ENCODE data around the gene WDR1.

WDR1 gene

GRCh38 chr4:10097906-10098779 is 18.5 kb downstream of the WDR1 start:
- no peak for DNase-seq (ENCODE audit: low spot score)

DNA sequence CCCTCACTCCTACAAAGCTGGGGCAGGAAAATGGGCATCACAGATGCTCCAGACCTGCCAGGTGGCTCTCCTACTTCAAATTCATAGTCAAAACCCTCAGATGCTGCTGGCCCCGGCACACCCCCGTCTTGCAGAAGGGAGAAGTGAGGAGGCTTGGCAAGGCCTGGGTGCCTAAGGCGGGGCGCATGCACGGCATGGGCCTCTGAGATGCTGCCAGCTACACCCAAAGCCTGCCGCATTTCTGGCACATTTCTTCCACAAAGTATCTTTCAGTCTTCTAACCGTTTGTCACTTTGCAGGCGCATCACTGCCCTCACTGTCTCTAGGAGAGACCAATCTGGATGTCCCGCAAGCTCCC is 19.6 kb downstream of the WDR1 start:
- no peak for DNase-seq (ENCODE audit: low spot score)

DNA sequence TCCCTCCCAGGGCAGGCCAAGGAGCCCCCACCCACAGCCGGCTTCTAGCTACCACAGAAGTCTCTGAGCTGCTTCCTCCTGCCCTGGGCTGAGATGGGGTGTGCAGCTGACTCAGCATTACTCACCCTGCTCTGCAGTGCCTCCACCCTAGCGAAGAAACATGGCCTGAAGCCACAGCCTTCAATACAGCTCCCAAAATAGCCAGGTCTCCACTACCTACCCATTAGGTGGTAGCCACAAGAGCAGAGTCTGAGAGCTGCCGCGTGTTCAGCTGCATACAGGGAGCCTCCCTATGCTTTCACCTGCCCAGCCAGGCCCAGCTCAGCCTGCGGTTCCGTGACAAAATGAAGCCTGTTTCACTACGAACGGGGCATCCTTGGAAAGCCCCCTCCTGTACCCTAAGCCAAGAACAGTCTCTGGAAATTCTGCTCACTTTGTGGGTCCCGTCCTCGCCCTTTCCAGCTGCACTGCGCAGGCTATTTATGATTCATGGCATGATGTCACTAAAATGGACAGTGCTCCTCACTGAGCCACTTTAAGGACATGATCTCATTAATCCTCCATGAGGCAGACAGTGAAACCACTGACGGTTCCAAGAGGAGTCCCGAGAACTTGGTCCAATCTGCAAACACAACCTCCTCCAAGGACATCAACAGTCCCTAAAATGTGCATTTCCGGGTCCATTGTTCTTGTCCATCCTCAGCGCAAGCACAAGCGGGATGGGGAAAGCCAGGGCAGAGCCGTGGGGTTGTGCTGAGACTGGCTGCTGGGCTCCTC is 20.2 kb downstream of the WDR1 start:
- DNase-seq (ENCODE audit: low spot score): no peak

DNA sequence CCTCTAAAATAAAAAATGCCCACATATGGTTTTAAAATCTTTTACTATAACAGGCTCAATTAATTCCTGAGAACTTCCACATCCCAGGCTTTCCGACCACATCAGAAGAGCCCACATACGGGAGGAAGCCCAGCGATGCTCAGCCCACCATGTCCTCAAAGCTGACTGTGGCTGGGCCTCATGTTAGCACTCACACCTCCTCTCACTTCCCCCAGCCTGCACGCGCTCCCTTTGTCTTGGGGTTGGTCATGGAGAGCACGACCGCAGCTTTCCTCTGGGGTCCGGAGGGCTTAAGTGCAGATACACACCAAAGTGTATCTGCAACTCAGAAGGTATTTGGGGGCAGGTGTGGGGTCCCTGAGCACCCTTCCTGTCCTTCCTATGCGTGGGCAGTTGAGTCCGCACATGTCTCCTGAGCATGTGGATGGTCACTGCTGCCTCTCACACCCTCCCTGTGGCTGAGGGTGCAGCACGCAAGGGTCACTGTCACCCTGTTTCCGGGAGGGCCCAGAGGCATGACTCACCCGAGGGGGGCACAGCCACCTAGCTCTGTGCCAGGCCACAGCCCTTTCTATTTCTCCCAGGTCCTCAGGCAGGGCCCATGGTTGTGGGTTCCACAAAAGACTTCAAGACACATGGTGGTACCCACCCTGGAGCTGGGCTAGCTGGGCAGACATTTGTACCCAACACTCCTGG is 21.2 kb downstream of the WDR1 start:
- no peak for DNase-seq (ENCODE audit: low spot score)

DNA sequence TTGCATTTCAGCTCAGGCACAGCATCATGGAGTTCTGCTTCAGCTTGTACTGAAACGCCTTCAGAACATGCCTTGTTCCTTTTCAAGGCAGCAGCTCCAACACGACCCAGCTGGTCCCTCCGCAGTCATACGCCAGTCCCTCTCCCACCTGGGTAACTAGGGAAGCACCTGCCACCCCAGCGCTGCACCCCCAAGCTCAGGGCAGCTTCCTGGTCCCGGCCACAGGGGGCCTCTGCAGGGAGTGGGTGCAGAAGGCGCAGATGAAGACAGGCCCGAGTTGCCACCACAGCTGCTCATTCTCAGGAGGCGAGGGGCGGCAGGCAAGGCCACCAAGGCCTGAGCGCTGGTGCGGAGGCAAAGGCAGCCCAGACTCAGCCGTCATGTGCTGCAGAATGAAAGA is 21.8 kb downstream of the WDR1 start:
- no peak for DNase-seq (ENCODE audit: low spot score)

GRCh38 chr4:10093801-10094552 is 22.6 kb downstream of the WDR1 start:
- no peak for DNase-seq (ENCODE audit: low spot score)

DNA sequence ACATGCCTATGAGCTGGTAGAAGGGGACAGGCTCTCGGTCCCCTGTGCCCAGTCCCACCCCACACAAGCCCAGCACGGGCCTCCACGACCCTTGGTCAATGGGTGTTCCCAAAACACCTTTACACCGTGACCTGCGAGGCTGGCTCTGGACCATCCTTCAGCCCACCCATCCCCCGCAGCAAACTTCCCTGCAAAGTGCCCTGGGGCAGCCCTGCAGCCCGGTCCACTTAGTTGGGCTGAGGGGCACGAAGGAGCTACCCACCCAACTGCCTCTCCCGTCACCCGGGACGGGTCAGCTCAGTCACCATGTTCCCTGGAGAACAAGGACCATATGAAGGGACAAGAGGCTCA is 23.4 kb downstream of the WDR1 start:
- DNase-seq (ENCODE audit: low spot score): no peak

GRCh38 chr4:10092481-10093270 is 23.9 kb downstream of the WDR1 start:
- no peak for DNase-seq (ENCODE audit: low spot score)

- no peak for DNase-seq (ENCODE audit: low spot score)
These were observed 24.9 kb downstream of the WDR1 start for GRCh38 chr4:10091531-10092181.

- DNase-seq (ENCODE audit: low spot score): no peak
These were observed 25.9 kb downstream of the WDR1 start for GRCh38 chr4:10090467-10091250.

DNA sequence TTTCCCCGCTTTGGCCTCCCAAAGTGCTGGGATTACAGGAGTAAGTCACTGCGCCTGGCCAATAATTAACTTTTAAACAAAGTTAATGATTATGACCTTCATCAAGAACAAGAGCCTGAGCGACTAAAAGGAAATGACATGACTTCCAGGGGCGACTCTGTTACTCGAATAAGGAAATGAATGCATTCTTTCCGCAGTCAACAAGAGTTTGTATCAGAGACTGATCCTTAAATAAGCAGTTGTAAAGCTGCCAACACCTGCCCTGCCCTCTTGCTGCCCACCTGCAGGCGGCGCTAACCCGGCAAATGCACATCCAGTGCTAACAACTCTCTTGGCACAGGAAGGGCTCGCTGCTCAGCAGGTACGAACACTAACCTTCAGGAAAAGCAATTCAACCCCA is 27.3 kb downstream of the WDR1 start:
- no peak for DNase-seq (ENCODE audit: low spot score)

GRCh38 chr4:10088135-10089010 is 28.2 kb downstream of the WDR1 start:
- DNase-seq (ENCODE audit: low spot score): no peak

DNA sequence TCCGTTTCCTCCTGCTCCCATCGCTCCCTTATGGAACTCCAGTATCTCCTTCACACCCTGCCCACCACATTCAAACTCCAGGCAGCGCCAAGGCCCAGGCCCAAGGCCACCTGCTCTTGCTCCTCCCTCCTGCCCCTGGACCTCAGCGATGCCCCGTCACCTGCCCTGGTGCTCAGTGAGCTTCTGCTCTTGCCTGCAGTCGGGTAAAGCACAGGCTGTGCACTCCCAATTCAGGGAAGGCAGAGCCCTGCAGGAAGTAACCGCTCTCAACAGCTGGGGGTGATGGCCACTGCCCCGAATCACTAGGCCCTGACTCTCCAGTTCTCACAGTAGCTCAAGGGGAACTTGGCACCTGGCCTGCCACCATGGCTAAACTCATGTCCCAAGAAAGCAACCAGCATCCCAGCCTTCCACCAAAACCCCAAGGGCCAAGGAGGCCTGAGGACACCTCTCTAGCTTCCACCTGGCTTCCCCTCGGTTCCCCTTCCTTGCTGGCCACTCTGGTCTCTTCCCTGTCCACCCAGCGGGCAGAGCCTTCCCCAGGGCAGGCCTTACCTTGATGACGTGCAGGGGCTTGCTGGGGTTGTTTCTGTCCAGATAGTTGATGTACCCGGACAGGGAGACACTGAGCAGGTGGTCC is 29.3 kb downstream of the WDR1 start:
- no peak for DNase-seq (ENCODE audit: low spot score)

DNA sequence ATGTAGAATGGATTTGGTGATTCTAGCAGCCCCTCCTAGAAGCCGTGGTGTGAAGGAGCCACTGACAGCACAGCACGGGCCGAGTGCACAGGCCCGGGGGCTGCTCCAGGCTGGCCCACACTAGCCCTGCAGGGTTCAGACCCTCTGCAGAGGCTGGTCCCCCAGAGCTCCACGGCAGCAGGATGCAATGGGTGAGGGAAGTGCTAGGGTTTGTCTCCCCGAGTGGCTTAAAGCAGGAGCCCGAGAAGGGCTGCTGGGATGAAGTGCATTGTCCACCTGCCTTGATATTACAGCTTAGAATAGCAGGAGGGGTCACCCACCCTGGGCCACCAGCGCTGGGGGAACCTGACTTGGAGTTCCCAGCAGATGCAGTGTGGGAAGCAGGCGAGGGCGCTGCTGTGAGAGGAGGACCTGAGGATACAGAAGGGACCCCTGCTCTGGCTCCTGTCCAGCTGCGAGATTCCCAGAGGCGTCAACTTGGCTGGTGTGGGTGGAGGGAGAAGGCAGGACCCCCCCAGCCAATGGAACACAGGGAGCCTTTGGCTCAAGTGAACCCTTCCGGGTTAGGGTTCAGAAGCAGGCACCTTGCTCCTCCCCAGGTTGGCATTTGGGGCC is 30.0 kb downstream of the WDR1 start:
- no peak for DNase-seq (ENCODE audit: low spot score)

GRCh38 chr4:10085828-10086505 is 30.6 kb downstream of the WDR1 start:
- no peak for DNase-seq (ENCODE audit: low spot score)

DNA sequence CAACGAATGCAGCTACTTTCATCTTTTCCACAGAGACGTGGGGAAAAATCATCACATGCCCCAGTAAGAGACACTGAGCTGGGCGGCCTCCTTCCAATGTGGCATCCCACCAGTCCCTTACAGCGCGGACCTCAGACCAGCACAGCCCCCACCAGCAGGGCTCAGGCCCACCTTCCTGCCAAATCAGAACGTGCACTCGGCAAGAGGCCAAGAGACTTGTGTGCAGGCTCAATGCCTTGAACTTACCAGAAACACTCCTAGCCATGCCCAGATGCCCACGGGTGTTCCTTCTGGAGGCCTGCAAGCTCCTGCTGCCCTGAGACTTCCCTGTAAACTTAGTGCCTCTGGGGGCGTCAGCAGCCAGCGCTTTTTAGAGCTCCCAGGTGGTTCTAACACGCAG is 31.2 kb downstream of the WDR1 start:
- DNase-seq (ENCODE audit: low spot score): no peak

- no peak for DNase-seq (ENCODE audit: low spot score)
These were observed 31.8 kb downstream of the WDR1 start for GRCh38 chr4:10084651-10085358.

Data from cerebellar cortex (tissue), 1 donor.